HG03571 (cell line): ENCODE results near the gene SLC38A10.

Experiments
- ATAC-seq: cut with Tn5 transposase; IDR thresholded peaks from one replicate; pipeline ENCODE4 v1.9.1; 2021; ENCODE audit not compliant: unreplicated experiment

Gene SLC38A10

GRCh38 chr17:81279278-81280275, 15.5 kb downstream of the SLC38A10 start:
- ATAC-seq = no peak

GRCh38 chr17:81278831-81279230, 16.3 kb downstream of the SLC38A10 start:
- no peak for ATAC-seq

- ATAC-seq = no peak
These were observed 17.0 kb downstream of the SLC38A10 start for GRCh38 chr17:81277946-81278693.

GRCh38 chr17:81277421-81277820, 17.7 kb downstream of the SLC38A10 start:
- ATAC-seq = no peak

- ATAC-seq = no peak
These were observed 18.3 kb downstream of the SLC38A10 start for GRCh38 chr17:81276781-81277180.

GRCh38 chr17:81274471-81274855, 20.6 kb downstream of the SLC38A10 start:
- ATAC-seq = no peak

- no peak for ATAC-seq
These were observed 21.2 kb downstream of the SLC38A10 start for GRCh38 chr17:81273698-81274470.

GRCh38 chr17:81272616-81273015, 22.5 kb downstream of the SLC38A10 start:
- ATAC-seq = no peak

- ATAC-seq = no peak
These were observed 23.9 kb downstream of the SLC38A10 start for GRCh38 chr17:81271226-81271625.

- no peak for ATAC-seq
These were observed 24.8 kb downstream of the SLC38A10 start for GRCh38 chr17:81270279-81270678.

- no peak for ATAC-seq
These were observed 27.6 kb downstream of the SLC38A10 start for GRCh38 chr17:81267390-81268067.

GRCh38 chr17:81265576-81265975, 29.5 kb downstream of the SLC38A10 start:
- ATAC-seq = no peak

- no peak for ATAC-seq
These were observed 30.5 kb downstream of the SLC38A10 start for GRCh38 chr17:81264640-81265039.

GRCh38 chr17:81263371-81264181, 31.5 kb downstream of the SLC38A10 start:
- ATAC-seq = no peak

- no peak for ATAC-seq
These were observed 33.3 kb downstream of the SLC38A10 start for GRCh38 chr17:81261582-81262336.

GRCh38 chr17:81261096-81261495, 34.0 kb downstream of the SLC38A10 start:
- no peak for ATAC-seq

GRCh38 chr17:81260641-81261040, 34.5 kb downstream of the SLC38A10 start:
- no peak for ATAC-seq

GRCh38 chr17:81260171-81260570, 34.9 kb downstream of the SLC38A10 start:
- ATAC-seq = no peak

GRCh38 chr17:81259058-81259605, 36.0 kb downstream of the SLC38A10 start:
- no peak for ATAC-seq
